Brain microvascular endothelial cell (primary cell): ENCODE data around the gene TIE1.
A peak's percentile ranks its signal among the peaks of the same experiment; 100 is the strongest.
"Not testable (repeated sequence)": the region's sequence is repeated elsewhere in the genome, so short reads cannot be mapped to it uniquely, and the experiment has no call there.

Experiments
- DNase-seq: peaks from one replicate; pipeline ENCODE4 v3.0.0-alpha.2; 2020
- H3K27ac ChIP-seq: fragments of 250-450 bp; sonication (Bioruptor Pico); 2 replicates; pipeline ENCODE4 v1.5.1; 2020; ENCODE audit warnings: mild to moderate bottlenecking, moderate library complexity
- H3K27me3 ChIP-seq: fragments of 250-450 bp; sonication (Bioruptor Pico); replicated peaks from 2 replicates; pipeline ENCODE4 v1.5.1; 2020; ENCODE audit warnings: mild to moderate bottlenecking
- H3K36me3 ChIP-seq: fragments of 250-450 bp; sonication (Bioruptor Pico); replicated peaks from 2 replicates; pipeline ENCODE4 v1.5.1; 2020; ENCODE audit warnings: mild to moderate bottlenecking
- H3K4me3 ChIP-seq: 2 replicates; pipeline ENCODE4 v1.5.1; 2011; ENCODE audit warnings: low read depth, mild to moderate bottlenecking, control low read depth, low read length, moderate library complexity
- CTCF ChIP-seq: IDR thresholded peaks from 2 replicates; pipeline ENCODE4 v1.5.1; 2011; ENCODE audit warnings: low read depth, mild to moderate bottlenecking, moderate library complexity, low read length, control low read depth, inconsistent platforms; ENCODE audit errors: missing control alignments
- in situ Hi-C: cut with HindIII; loops from 2 replicates; pipeline ENCODE4 v1.10.0; 2017; ENCODE audit warnings: low sequenced_read_pairs, low pct_ligation_motif_present

The TIE1 gene

GRCh38 chr1:43367026-43367903 is 66.5 kb downstream of the TIE1 start:
- Histone ChIP-seq H3K36me3 (peaks cover 24% of the 10 kb centered on the region), H3K27me3 (no peaks in the 10 kb centered on the region), H3K4me3 (peak overlapping the region; percentile 82), H3K27ac (peak overlapping the region; percentile 76)
- no peak for DNase-seq
- TF ChIP-seq CTCF: no peak
- in situ Hi-C loops: no loop called here

GRCh38 chr1:43367904-43368645 is 67.3 kb downstream of the TIE1 start, which contains the start of gene ELOVL1:
Gene ELOVL1, minus strand, starts transcription at chr1:43368011. Its CDS starts 2,402 bp downstream, at chr1:43365609.
- Histone ChIP-seq H3K36me3 (peaks cover 19% of the 10 kb centered on the region), H3K27me3 (no peaks in the 10 kb centered on the region), H3K27ac (peak within 1 kb of the TSS; percentile 76), H3K4me3 (peak within 1 kb of the TSS; percentile 82)
- TF ChIP-seq CTCF: peak; percentile 51
- in situ Hi-C loops: no loop called here
- DNase-seq: peak; percentile 74

GRCh38 chr1:43368646-43369020 is 67.9 kb downstream of the TIE1 start:
- Histone ChIP-seq H3K4me3 (peak overlapping the region; percentile 82), H3K27me3 (no peaks in the 10 kb centered on the region), H3K27ac (peak overlapping the region; percentile 31), H3K36me3 (peaks cover 17% of the 10 kb centered on the region)
- TF ChIP-seq CTCF: no peak
- DNase-seq: no peak
- in situ Hi-C loops: no loop called here

- H3K4me3 ChIP-seq, H3K36me3 ChIP-seq, in situ Hi-C loops, DNase-seq, H3K27me3 ChIP-seq, H3K27ac ChIP-seq: not testable (repeated sequence)
These were observed 69.0 kb downstream of the TIE1 start for GRCh38 chr1:43369779-43370178.

- in situ Hi-C loops: no loop called here
These were observed 69.8 kb downstream of the TIE1 start for GRCh38 chr1:43370564-43370963.

More at GRCh38 chr1:43370564-43370963, 69.8 kb downstream of the TIE1 start:
- no peak for TF ChIP-seq CTCF
- no peaks in the 10 kb centered on the region for H3K36me3 ChIP-seq
- no peak overlapping the region for H3K4me3 ChIP-seq
- DNase-seq: no peak
- H3K27me3 ChIP-seq: no peaks in the 10 kb centered on the region
- no peak overlapping the region for H3K27ac ChIP-seq
